GM18505 (cell line): Measurements from ENCODE around the gene PER1.
A peak's percentile ranks its signal among the peaks of the same experiment; 100 is the strongest.

ENCODE experiments used
- ATAC-seq: cut with Tn5 transposase; IDR thresholded peaks from one replicate; pipeline ENCODE4 v1.9.1; 2021; ENCODE audit not compliant: unreplicated experiment
- POLR2A ChIP-seq: IDR thresholded peaks from 4 replicates; pipeline ENCODE4 v1.6.1; 2011; ENCODE audit warnings: borderline replicate concordance; ENCODE audit not compliant: insufficient read depth, insufficient read length; ENCODE audit errors: extremely low read depth

The PER1 gene

GRCh38 chr17:8133941-8134340, 18.3 kb downstream of the PER1 start:
- TF ChIP-seq POLR2A: no peak
- ATAC-seq: no peak

GRCh38 chr17:8133399-8133798, 18.8 kb downstream of the PER1 start:
- TF ChIP-seq POLR2A: no peak
- ATAC-seq: no peak

GRCh38 chr17:8131844-8132441, 20.3 kb downstream of the PER1 start:
- no peak for ATAC-seq
- no peak for TF ChIP-seq POLR2A

- TF ChIP-seq POLR2A: no peak
- ATAC-seq: no peak
Measured at GRCh38 chr17:8128125-8128784, 23.9 kb downstream of the PER1 start.

- ATAC-seq: peak; percentile 31
- TF ChIP-seq POLR2A: peak; percentile 43
Measured at GRCh38 chr17:8126491-8127066, 25.6 kb downstream of the PER1 start.

GRCh38 chr17:8125947-8126490, 26.2 kb downstream of the PER1 start:
- peak; percentile 1 for TF ChIP-seq POLR2A
- ATAC-seq: peak; percentile 2

GRCh38 chr17:8125154-8125946, 26.9 kb downstream of the PER1 start:
- no peak for ATAC-seq
- peak; percentile 14 for TF ChIP-seq POLR2A

- no peak for TF ChIP-seq POLR2A
- ATAC-seq: no peak
Measured at GRCh38 chr17:8124350-8125153, 27.7 kb downstream of the PER1 start.

GRCh38 chr17:8123695-8124349, 28.4 kb downstream of the PER1 start, which contains the start of gene HES7:
HES7 (minus strand) TSS chr17:8124106; CDS start chr17:8124084, 22 bp downstream.
- ATAC-seq: no peak
- TF ChIP-seq POLR2A: no peak

- no peak for TF ChIP-seq POLR2A
- ATAC-seq: no peak
Measured at GRCh38 chr17:8122924-8123694, 29.1 kb downstream of the PER1 start.

GRCh38 chr17:8122422-8122923, 29.7 kb downstream of the PER1 start:
- no peak for TF ChIP-seq POLR2A

More at GRCh38 chr17:8122422-8122923, 29.7 kb downstream of the PER1 start:
- no peak for ATAC-seq
